Astrocyte (in vitro differentiated cells and primary cell): ENCODE results near the gene GNG12. TPM values are rescaled to one million over a fixed set of nuclear protein-coding genes. Genes with fewer than 3 reads are reported as not detected.

Experiments used
- DNase-seq: peaks from one replicate; pipeline ENCODE4 v3.0.0-alpha.2; 2010; ENCODE audit warnings: low read depth
- FAIRE-seq: peaks from 2 replicates; lab custom pipeline; 2011; peaks lifted over from hg19 to GRCh38; lab: Jason Lieb, UNC
- H2AFZ ChIP-seq: 2 replicates; pipeline ENCODE4 v1.6.0; 2012; ENCODE audit warnings: low read depth, low read length, inconsistent platforms
- H3K27ac ChIP-seq: 2 replicates; pipeline ENCODE4 v1.5.1; 2011; ENCODE audit warnings: low read depth, low read length, inconsistent platforms
- H3K27me3 ChIP-seq: 2 replicates; pipeline ENCODE4 v1.6.0; 2011; ENCODE audit warnings: low read length, inconsistent platforms; ENCODE audit not compliant: insufficient read depth
- H3K36me3 ChIP-seq: 2 replicates; pipeline ENCODE4 v1.5.1; 2011; ENCODE audit warnings: low read length, inconsistent platforms; ENCODE audit not compliant: insufficient read depth
- H3K4me1 ChIP-seq: 2 replicates; pipeline ENCODE4 v1.5.1; 2011; ENCODE audit warnings: low read length, inconsistent platforms; ENCODE audit not compliant: insufficient read depth
- H3K4me2 ChIP-seq: 2 replicates; pipeline ENCODE4 v1.6.0; 2012; ENCODE audit warnings: low read length, inconsistent platforms
- H3K4me3 ChIP-seq: 2 replicates; pipeline ENCODE4 v1.5.1; 2011; ENCODE audit warnings: low read depth, mild to moderate bottlenecking, low read length, inconsistent platforms; ENCODE audit not compliant: insufficient read depth
- H3K79me2 ChIP-seq: 2 replicates; pipeline ENCODE4 v1.6.0; 2012; ENCODE audit warnings: mild to moderate bottlenecking, low read length, inconsistent platforms; ENCODE audit not compliant: insufficient read depth
- H3K9ac ChIP-seq: 2 replicates; pipeline ENCODE4 v1.6.0; 2012; ENCODE audit warnings: mild to moderate bottlenecking, low read length, inconsistent platforms
- H3K9me3 ChIP-seq: 2 replicates; pipeline ENCODE4 v1.5.1; 2012; ENCODE audit warnings: low read depth, mild to moderate bottlenecking, low read length, inconsistent platforms; ENCODE audit not compliant: insufficient read depth
- H4K20me1 ChIP-seq: 2 replicates; pipeline ENCODE4 v1.6.0; 2012; ENCODE audit warnings: low read length, inconsistent platforms; ENCODE audit not compliant: insufficient read depth
- H3K27ac Mint-ChIP-seq: one replicate; pipeline ENCODE4 v1.8.0; 2021; ENCODE audit warnings: mild to moderate bottlenecking, mixed read lengths; ENCODE audit not compliant: unreplicated experiment
- H3K27me3 Mint-ChIP-seq: one replicate; pipeline ENCODE4 v1.8.0; 2021; ENCODE audit warnings: low read depth, mixed read lengths; ENCODE audit not compliant: unreplicated experiment
- H3K36me3 Mint-ChIP-seq: one replicate; pipeline ENCODE4 v1.8.0; 2021; ENCODE audit warnings: low read depth, mixed read lengths; ENCODE audit not compliant: unreplicated experiment
- H3K4me1 Mint-ChIP-seq: one replicate; pipeline ENCODE4 v1.8.0; 2021; ENCODE audit warnings: low read depth, mixed read lengths; ENCODE audit not compliant: unreplicated experiment
- H3K4me3 Mint-ChIP-seq: one replicate; pipeline ENCODE4 v1.8.0; 2021; ENCODE audit warnings: mild to moderate bottlenecking, moderate library complexity, mixed read lengths; ENCODE audit not compliant: unreplicated experiment
- H3K9me3 Mint-ChIP-seq: one replicate; pipeline ENCODE4 v1.8.0; 2021; ENCODE audit warnings: mild to moderate bottlenecking, mixed read lengths; ENCODE audit not compliant: unreplicated experiment
- CTCF ChIP-seq: IDR thresholded peaks from 2 replicates; pipeline ENCODE4 v1.5.1; 2011; ENCODE audit warnings: low read depth, mild to moderate bottlenecking, inconsistent platforms, low read length, moderate library complexity; ENCODE audit not compliant: insufficient read depth
- EZH2 ChIP-seq: IDR thresholded peaks from 2 replicates; pipeline ENCODE4 v1.6.1; 2012; ENCODE audit warnings: mild to moderate bottlenecking, low read length, inconsistent platforms; ENCODE audit not compliant: insufficient read depth
- total RNA-seq: library from RNA; stranded (reverse); gene quantifications from 2 replicates; pipeline ENCODE4 v1.2.1, GENCODE V29; 2021

The GNG12 gene
- total RNA-seq, 1 donor from 2014 or later: 101 TPM

GRCh38 chr1:67861856-67862516, 28.7 kb upstream of the GNG12 start:
- DNase-seq (no peak), FAIRE-seq (no peak)
- Histone ChIP-seq H4K20me1 (no peaks in the 10 kb centered on the region), H3K9me3 (no peaks in the 10 kb centered on the region), H3K4me3 (no peak overlapping the region), H2AFZ (no peak overlapping the region), H3K4me2 (no peak overlapping the region), H3K4me1 (no peaks in the 10 kb centered on the region), H3K9ac (no peak overlapping the region), H3K79me2 (no peaks in the 10 kb centered on the region), H3K36me3 (no peaks in the 10 kb centered on the region), H3K27ac (no peak overlapping the region), H3K27me3 (no peaks in the 10 kb centered on the region)
- no peak overlapping the region for H3K4me3 Mint-ChIP-seq
- no peak for TF ChIP-seq EZH2
- TF ChIP-seq CTCF: no peak
- H3K9me3 Mint-ChIP-seq: no peaks in the 10 kb centered on the region
- no peaks in the 10 kb centered on the region for H3K36me3 Mint-ChIP-seq
- H3K27me3 Mint-ChIP-seq: peaks cover 3% of the 10 kb centered on the region
- no peaks in the 10 kb centered on the region for H3K4me1 Mint-ChIP-seq
- no peak overlapping the region for H3K27ac Mint-ChIP-seq

- no peak overlapping the region for H3K27ac ChIP-seq
- H3K36me3 ChIP-seq: no peaks in the 10 kb centered on the region
- no peaks in the 10 kb centered on the region for H3K27me3 ChIP-seq
- H2AFZ ChIP-seq: no peak overlapping the region
- peaks cover 8% of the 10 kb centered on the region for H3K4me1 ChIP-seq
- Mint-ChIP-seq H3K4me1 (peaks cover 5% of the 10 kb centered on the region), H3K36me3 (no peaks in the 10 kb centered on the region), H3K27ac (no peak overlapping the region), H3K4me3 (no peak overlapping the region), H3K9me3 (no peaks in the 10 kb centered on the region), H3K27me3 (peaks cover 3% of the 10 kb centered on the region)
- H3K4me3 ChIP-seq: no peak overlapping the region
- no peaks in the 10 kb centered on the region for H3K9me3 ChIP-seq
- H4K20me1 ChIP-seq: no peaks in the 10 kb centered on the region
- TF ChIP-seq EZH2 (no peak), CTCF (no peak)
- DNase-seq (no peak), FAIRE-seq (no peak)
- no peak overlapping the region for H3K4me2 ChIP-seq
- no peaks in the 10 kb centered on the region for H3K79me2 ChIP-seq
- H3K9ac ChIP-seq: no peak overlapping the region
These were observed 27.5 kb upstream of the GNG12 start for GRCh38 chr1:67860776-67861175.

GRCh38 chr1:67856921-67857320, 23.7 kb upstream of the GNG12 start:
- no peak overlapping the region for H3K9ac ChIP-seq
- no peak for TF ChIP-seq CTCF
- TF ChIP-seq EZH2: no peak
- Mint-ChIP-seq H3K4me1 (peaks cover 11% of the 10 kb centered on the region), H3K9me3 (no peaks in the 10 kb centered on the region), H3K27me3 (peaks cover 3% of the 10 kb centered on the region), H3K27ac (no peak overlapping the region), H3K4me3 (no peak overlapping the region), H3K36me3 (no peaks in the 10 kb centered on the region)
- no peaks in the 10 kb centered on the region for H4K20me1 ChIP-seq
- peaks cover 22% of the 10 kb centered on the region for H3K4me1 ChIP-seq
- no peaks in the 10 kb centered on the region for H3K79me2 ChIP-seq
- FAIRE-seq: no peak
- no peaks in the 10 kb centered on the region for H3K9me3 ChIP-seq
- H2AFZ ChIP-seq: no peak overlapping the region
- H3K36me3 ChIP-seq: no peaks in the 10 kb centered on the region
- no peak overlapping the region for H3K27ac ChIP-seq
- H3K27me3 ChIP-seq: no peaks in the 10 kb centered on the region
- DNase-seq: no peak
- no peak overlapping the region for H3K4me2 ChIP-seq
- H3K4me3 ChIP-seq: no peak overlapping the region
